Measurements from ENCODE around the gene FHOD1.

DNA sequence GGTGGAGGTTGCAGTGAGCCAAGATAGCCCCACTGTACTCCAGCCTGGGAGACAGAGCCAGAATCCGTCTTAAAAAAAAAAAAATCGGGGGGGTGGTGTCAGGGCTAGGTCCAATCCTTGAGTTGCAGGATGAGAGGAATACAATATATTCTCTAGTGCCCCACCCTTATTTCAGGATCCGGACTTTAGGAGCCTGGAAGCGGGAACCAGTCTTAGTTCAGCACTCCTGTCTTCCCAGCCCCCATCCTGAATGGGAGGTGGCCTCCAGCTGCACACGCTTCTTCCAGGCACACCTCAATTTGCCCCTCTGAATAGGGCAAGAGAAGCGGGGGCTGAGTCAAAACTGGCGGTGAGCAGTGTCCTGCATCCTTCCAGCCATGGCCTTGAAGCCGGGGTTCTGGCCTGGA is 1.6 kb downstream of the FHOD1 start:
- TF ChIP-seq CTCF (IDR thresholded peaks at IDR 0.05) = no peak
- TF ChIP-seq EZH2 (IDR thresholded peaks at IDR 0.05; ENCODE audit: borderline replicate concordance, insufficient read depth, low read depth, low read length, poor library complexity, severe bottlenecking) = no peak

Data from B cell (primary cell).